SK-N-MC (cell line): Measurements from ENCODE around the gene C3orf22.

Experiments used
- EZH2 ChIP-seq: fragments of 200-600 bp; sonication (generic); IDR thresholded peaks from one replicate; pipeline ENCODE4 v1.6.1; 2017; ENCODE audit warnings: antibody characterized with exemption
- POLR2AphosphoS5 ChIP-seq: IDR thresholded peaks from 2 replicates; pipeline ENCODE4 v1.6.1; 2012; ENCODE audit warnings: mild to moderate bottlenecking, low read depth, low read length, borderline replicate concordance

GRCh38 chr3:126607214-126607908 lies 48.6 kb upstream of the C3orf22 start:
- TF ChIP-seq POLR2AphosphoS5 (no peak), EZH2 (no peak)
